ENCODE data around the gene KHDC3L. TPM values are rescaled to one million over a fixed set of nuclear protein-coding genes. Genes with fewer than 3 reads are reported as not detected.

Gene KHDC3L
- total RNA-seq, 2 experiments from 2014 or later, result not detected

DNA sequence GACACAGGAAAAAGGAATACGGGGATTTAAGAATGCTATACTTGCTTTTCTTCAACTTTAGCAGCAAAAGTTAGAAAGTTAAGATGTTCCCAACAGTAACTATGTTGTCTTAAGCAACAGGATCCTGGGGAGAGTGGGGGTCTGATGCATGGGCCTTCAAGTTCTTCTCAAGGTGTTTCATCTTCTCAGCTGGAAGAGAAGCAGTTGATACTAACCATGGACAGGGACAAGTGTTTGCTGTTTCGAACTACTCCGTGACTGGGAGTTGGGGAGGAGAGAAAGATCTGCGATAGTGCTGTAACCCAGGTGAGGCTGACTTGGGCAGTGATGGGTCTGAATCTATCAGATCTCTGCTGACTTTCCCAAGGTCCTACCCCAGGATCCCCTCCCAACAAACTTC, 6.2 kb downstream of the KHDC3L start:
- TF ChIP-seq, protein P1, sequence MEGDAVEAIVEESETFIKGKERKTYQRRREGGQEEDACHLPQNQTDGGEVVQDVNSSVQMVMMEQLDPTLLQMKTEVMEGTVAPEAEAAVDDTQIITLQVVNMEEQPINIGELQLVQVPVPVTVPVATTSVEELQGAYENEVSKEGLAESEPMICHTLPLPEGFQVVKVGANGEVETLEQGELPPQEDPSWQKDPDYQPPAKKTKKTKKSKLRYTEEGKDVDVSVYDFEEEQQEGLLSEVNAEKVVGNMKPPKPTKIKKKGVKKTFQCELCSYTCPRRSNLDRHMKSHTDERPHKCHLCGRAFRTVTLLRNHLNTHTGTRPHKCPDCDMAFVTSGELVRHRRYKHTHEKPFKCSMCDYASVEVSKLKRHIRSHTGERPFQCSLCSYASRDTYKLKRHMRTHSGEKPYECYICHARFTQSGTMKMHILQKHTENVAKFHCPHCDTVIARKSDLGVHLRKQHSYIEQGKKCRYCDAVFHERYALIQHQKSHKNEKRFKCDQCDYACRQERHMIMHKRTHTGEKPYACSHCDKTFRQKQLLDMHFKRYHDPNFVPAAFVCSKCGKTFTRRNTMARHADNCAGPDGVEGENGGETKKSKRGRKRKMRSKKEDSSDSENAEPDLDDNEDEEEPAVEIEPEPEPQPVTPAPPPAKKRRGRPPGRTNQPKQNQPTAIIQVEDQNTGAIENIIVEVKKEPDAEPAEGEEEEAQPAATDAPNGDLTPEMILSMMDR (IDR thresholded peaks at IDR 0.05), result no peak
- DNase-seq (no peak), ATAC-seq (no peak)
- H3K9me3 Mint-ChIP-seq, result peaks cover 8% of the 10 kb centered on the region
- H3K36me3 Mint-ChIP-seq (ENCODE audit: low read depth), result peaks cover 2% of the 10 kb centered on the region
- no peak overlapping the region for H3K27ac Mint-ChIP-seq
- no peaks in the 10 kb centered on the region for H3K4me1 Mint-ChIP-seq (ENCODE audit: low read depth)
- no peak overlapping the region for H3K4me3 Mint-ChIP-seq
- CTCF ChIA-PET, result interaction anchor here (1.1 to 1.5 kb wide), 2 partner anchors 9 kb away, joined by 3 read pairs; no protein-coding TSS in a partner anchor
- intact Hi-C loops (cut with micrococcal nuclease), result no loop called here
- POLR2A ChIA-PET, result no interaction called here
- no peaks in the 10 kb centered on the region for H3K27me3 Mint-ChIP-seq

DNA sequence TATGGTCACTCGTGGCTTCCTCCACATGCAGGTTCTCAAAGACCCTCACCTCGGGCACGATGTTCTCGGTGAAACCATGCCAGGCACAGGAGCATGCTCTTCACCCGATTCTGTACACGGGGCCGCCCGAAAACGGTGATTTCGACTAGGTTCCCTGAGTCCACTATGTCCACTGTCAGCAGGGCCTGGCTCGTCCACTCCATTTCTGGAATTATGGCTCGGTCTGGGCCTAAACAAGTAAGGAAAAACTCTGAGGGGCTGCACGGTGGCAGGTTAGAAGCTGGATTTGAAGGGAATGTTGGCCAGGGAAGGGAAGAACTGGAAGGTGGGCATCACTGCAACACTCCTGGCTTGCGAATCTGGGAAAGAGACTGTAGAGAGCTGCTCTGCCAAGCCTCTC, 6.7 kb downstream of the KHDC3L start:
- intact Hi-C loops (cut with micrococcal nuclease), result no loop called here
- H3K4me1 Mint-ChIP-seq (ENCODE audit: low read depth), result no peaks in the 10 kb centered on the region
- peaks cover 2% of the 10 kb centered on the region for H3K36me3 Mint-ChIP-seq (ENCODE audit: low read depth)
- no peak overlapping the region for H3K27ac Mint-ChIP-seq
- H3K9me3 Mint-ChIP-seq, result peaks cover 8% of the 10 kb centered on the region
- ATAC-seq (no peak), DNase-seq (no peak)
- H3K4me3 Mint-ChIP-seq, result no peak overlapping the region
- TF ChIP-seq, protein P1 (IDR thresholded peaks at IDR 0.05), result no peak
- ChIA-PET CTCF (interaction anchor here (1.1 kb wide), 1 partner anchor 9 kb away, joined by 3 read pairs; no protein-coding TSS in a partner anchor), POLR2A (no interaction called here)
- H3K27me3 Mint-ChIP-seq, result no peaks in the 10 kb centered on the region

DNA sequence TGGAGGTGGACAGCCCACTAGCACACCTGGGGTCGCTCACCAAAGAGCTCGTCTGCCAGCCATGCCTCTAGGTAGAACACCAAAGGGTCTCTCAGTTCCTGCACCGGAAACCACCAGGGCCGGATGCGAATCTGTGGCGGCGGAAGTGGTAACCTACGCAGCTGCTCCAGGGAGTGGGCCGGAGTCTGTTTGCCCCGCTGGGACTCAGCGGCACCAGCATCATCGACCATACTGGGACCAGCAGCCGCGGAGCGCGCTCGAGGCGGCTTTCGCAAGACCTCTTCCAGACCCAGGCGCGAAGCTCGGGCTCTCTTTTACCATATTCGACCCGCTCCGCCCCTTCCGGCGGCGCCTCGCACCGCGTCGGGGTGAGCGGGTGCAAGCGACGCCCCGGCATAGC, 7.1 kb downstream of the KHDC3L start, which contains the start of gene OOEP:
OOEP (minus strand) TSS at position 335 of the 400 bp plus-strand sequence; CDS start at position 230, 105 bp downstream.
- TF ChIP-seq, protein P1 (IDR thresholded peaks at IDR 0.05), result no peak
- ATAC-seq (no peak), DNase-seq (no peak)

DNA sequence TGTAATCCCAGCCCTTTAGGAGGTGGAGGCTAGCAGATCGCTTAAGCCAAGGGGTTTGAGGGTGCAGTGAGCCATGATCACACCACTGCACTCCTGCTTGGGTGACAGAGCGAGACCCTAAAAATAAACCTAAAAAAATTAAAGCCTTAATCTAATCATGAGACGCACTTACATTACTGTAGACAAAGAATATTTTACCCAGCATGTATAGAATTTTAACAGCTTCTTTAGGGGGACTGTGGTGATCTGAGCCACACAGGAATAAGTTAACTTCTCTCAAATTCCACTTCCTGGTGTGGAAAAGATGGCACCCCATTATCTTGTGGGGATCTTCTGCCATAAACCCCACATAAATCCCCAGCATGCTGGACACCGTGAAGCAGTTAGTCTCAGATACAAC, 9.5 kb downstream of the KHDC3L start:
- DNase-seq (no peak), ATAC-seq (no peak)
- CTCF ChIA-PET, result interaction anchor here (2.1 kb wide), 1 partner anchor 17 kb away, joined by 5 read pairs; no protein-coding TSS in a partner anchor
- no peak overlapping the region for H3K27ac Mint-ChIP-seq
- TF ChIP-seq, protein P1 (IDR thresholded peaks at IDR 0.05), result no peak
- no peaks in the 10 kb centered on the region for H3K27me3 Mint-ChIP-seq
- no peaks in the 10 kb centered on the region for H3K4me1 Mint-ChIP-seq (ENCODE audit: low read depth)
- no peak overlapping the region for H3K4me3 Mint-ChIP-seq
- H3K9me3 Mint-ChIP-seq, result peaks cover 8% of the 10 kb centered on the region
- H3K36me3 Mint-ChIP-seq (ENCODE audit: low read depth), result peaks cover 2% of the 10 kb centered on the region
- intact Hi-C loops (cut with micrococcal nuclease), result no loop called here
- POLR2A ChIA-PET, result no interaction called here

More for the DNA sequence above, 7.1 kb downstream of the KHDC3L start, which contains the start of gene OOEP:
- Mint-ChIP-seq H3K27me3 (no peaks in the 10 kb centered on the region), H3K36me3 (ENCODE audit: low read depth) (peaks cover 2% of the 10 kb centered on the region), H3K27ac (no peak within 1 kb of the TSS), H3K4me1 (ENCODE audit: low read depth) (no peaks in the 10 kb centered on the region), H3K4me3 (no peak within 1 kb of the TSS), H3K9me3 (peaks cover 8% of the 10 kb centered on the region)
- ChIA-PET POLR2A (no interaction called here), CTCF (interaction anchor here (1.1 kb wide), 1 partner anchor 8 kb away, joined by 3 read pairs; no protein-coding TSS in a partner anchor)
- intact Hi-C loops (cut with micrococcal nuclease), result no loop called here

DNA sequence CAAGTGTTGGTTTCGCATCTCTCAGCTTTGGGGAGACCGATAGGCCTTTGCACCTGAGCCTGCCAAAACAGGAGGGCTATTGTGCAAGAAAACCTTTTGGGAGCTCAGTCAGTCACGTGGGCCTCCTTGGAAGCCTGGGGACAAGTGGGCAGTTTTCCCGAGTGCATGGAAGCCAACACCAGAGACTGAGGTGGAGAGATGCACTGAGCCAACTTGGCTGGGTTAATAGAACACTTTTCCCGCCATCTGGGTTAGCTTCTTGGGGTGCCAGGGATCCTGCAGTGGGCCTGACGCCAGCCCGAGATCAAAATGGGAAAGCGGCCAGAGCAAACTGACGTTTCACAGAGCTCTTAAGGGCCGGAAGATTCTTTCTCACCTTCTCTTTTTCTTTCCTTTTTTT, 10.1 kb downstream of the KHDC3L start:
- Mint-ChIP-seq H3K27me3 (no peaks in the 10 kb centered on the region), H3K27ac (no peak overlapping the region), H3K4me3 (no peak overlapping the region), H3K36me3 (ENCODE audit: low read depth) (peaks cover 2% of the 10 kb centered on the region), H3K9me3 (peaks cover 8% of the 10 kb centered on the region), H3K4me1 (ENCODE audit: low read depth) (no peaks in the 10 kb centered on the region)
- ChIA-PET POLR2A (no interaction called here), CTCF (interaction anchor here (2.1 kb wide), 1 partner anchor 16 kb away, joined by 5 read pairs; no protein-coding TSS in a partner anchor)
- intact Hi-C loops (cut with micrococcal nuclease), result no loop called here
- TF ChIP-seq, protein P1 (IDR thresholded peaks at IDR 0.05), result no peak
- no peak for DNase-seq
- ATAC-seq, result no peak
